Panc1 (cell line): ENCODE measurements around the gene CFAP210. TPM values are rescaled to one million over a fixed set of nuclear protein-coding genes. Genes with fewer than 3 reads are reported as not detected.
A peak's percentile ranks its signal among the peaks of the same experiment; 100 is the strongest.

Source experiments
- ATAC-seq: fragments of 200-7000 bp; cut with Tn5 transposase; 2 replicates; pipeline ENCODE4 v1.9.1; 2020; ENCODE audit warnings: mild to moderate bottlenecking, moderate library complexity
- BruUV-seq: library from RNA; stranded (reverse); fragments of 400-500 nt; replicated peaks from 2 replicates; lab custom pipeline; 2021; lab: Mats Ljungman, UMichigan
- CTCF ChIA-PET: fragments of 300-600 bp; sonication (Branson Sonifier 250); formaldehyde crosslinking; loops from one replicate; lab custom pipeline; 2022; ENCODE audit warnings: antibody characterized with exemption; lab: Charles Lee
- POLR2A ChIA-PET: fragments of 300-600 bp; sonication (Branson Sonifier 250); formaldehyde crosslinking; loops from one replicate; lab custom pipeline; 2022; ENCODE audit warnings: antibody characterized with exemption; lab: Charles Lee
- DNase-seq: peaks from one replicate; pipeline ENCODE4 v3.0.0-alpha.2; 2010; ENCODE audit warnings: low read depth, low spot score
- H3K27ac ChIP-seq: 2 replicates; pipeline ENCODE4 v1.5.1; 2011; ENCODE audit warnings: mild to moderate bottlenecking, low read length, inconsistent platforms
- H3K27me3 ChIP-seq: fragments of 200-500 bp; sonication (Bioruptor generic); 2 replicates; pipeline ENCODE4 v1.6.0; 2014; ENCODE audit warnings: low read length, inconsistent platforms; ENCODE audit not compliant: control insufficient read depth, insufficient read depth
- H3K36me3 ChIP-seq: fragments of 200-500 bp; sonication (Bioruptor generic); 2 replicates; pipeline ENCODE4 v1.5.1; 2014; ENCODE audit warnings: inconsistent platforms, mild to moderate bottlenecking, low read length, moderate library complexity; ENCODE audit not compliant: control insufficient read depth, insufficient read depth
- H3K4me1 ChIP-seq: 2 replicates; pipeline ENCODE4 v1.5.1; 2011; ENCODE audit warnings: inconsistent platforms, mild to moderate bottlenecking, low read length, moderate library complexity; ENCODE audit not compliant: control insufficient read depth, insufficient read depth
- H3K4me3 ChIP-seq, 2 experiments: 2 replicates each; pipeline ENCODE4 v1.5.1; 2011 to 2012; ENCODE audit warnings: low read depth in 2 of 2, low read length in 2 of 2, mild to moderate bottlenecking in 2 of 2, inconsistent platforms in 1 of 2, moderate library complexity in 1 of 2
- H3K9me3 ChIP-seq: fragments of 200-500 bp; sonication (Bioruptor generic); 2 replicates; pipeline ENCODE4 v1.5.1; 2014; ENCODE audit warnings: low read depth, mild to moderate bottlenecking, inconsistent platforms, low read length, moderate library complexity; ENCODE audit not compliant: control insufficient read depth, insufficient read depth
- CTCF ChIP-seq: fragments of 450-650 bp; IDR thresholded peaks from 2 replicates; pipeline ENCODE4 v1.5.1; 2017; ENCODE audit warnings: mild to moderate bottlenecking
- POLR2AphosphoS5 ChIP-seq: IDR thresholded peaks from 2 replicates; pipeline ENCODE4 v1.6.1; 2012; ENCODE audit warnings: mild to moderate bottlenecking, low read depth, low read length, moderate library complexity
- REST ChIP-seq, 2 experiments: IDR thresholded peaks; 2 replicates each; pipeline ENCODE4 v1.6.1; 2011 to 2012; ENCODE audit warnings: low read depth in 2 of 2, control low read depth in 1 of 2, low read length in 1 of 2, mild to moderate bottlenecking in 1 of 2, moderate library complexity in 1 of 2; ENCODE audit not compliant: insufficient read depth in 1 of 2
- SIN3A ChIP-seq: IDR thresholded peaks from 2 replicates; pipeline ENCODE4 v1.6.1; 2012; ENCODE audit warnings: low read depth, mild to moderate bottlenecking, low read length, moderate library complexity, borderline replicate concordance; ENCODE audit not compliant: insufficient read depth
- TCF7L2 ChIP-seq: IDR thresholded peaks from 2 replicates; pipeline ENCODE4 v1.6.1; 2011; ENCODE audit warnings: mild to moderate bottlenecking, low read depth, low read length, inconsistent platforms
- in situ Hi-C: cut with HindIII; loops from 2 replicates; pipeline ENCODE4 v1.10.0; 2016; ENCODE audit warnings: low sequenced_read_pairs, low pct_unique_long_range_greater_than_20kb
- intact Hi-C: fragments of 100-400 bp; cut with micrococcal nuclease; formaldehyde crosslinking; loops from one replicate; pipeline ENCODE4 v1.10.0; 2022; ENCODE audit not compliant: unreplicated experiment
- total RNA-seq: library from RNA; stranded (reverse); gene quantifications from one replicate; pipeline ENCODE4 v1.2.1, GENCODE V29; 2021; ENCODE audit not compliant: unreplicated experiment

CFAP210 gene
- total RNA-seq, 1 experiment from 2014 or later: 0.23 TPM

- CTCF ChIA-PET: no interaction called here
- intact Hi-C loops: no loop called here
- Histone ChIP-seq H3K36me3 (peaks cover 27% of the 10 kb centered on the region), H3K27ac (no peak overlapping the region), H3K9me3 (no peaks in the 10 kb centered on the region), H3K4me3 (no peak overlapping the region), H3K4me1 (no peaks in the 10 kb centered on the region), H3K27me3 (no peaks in the 10 kb centered on the region)
- POLR2A ChIA-PET: interaction anchor here (0.6 kb wide), 1 partner anchor 49 kb away, joined by 3 read pairs; no protein-coding TSS in a partner anchor
- in situ Hi-C loops: no loop called here
- TSS peak; percentile 97 for BruUV-seq
- ATAC-seq (no peak), DNase-seq (no peak)
- TF ChIP-seq REST (IDR thresholded peaks at IDR 0.05; ENCODE audit: insufficient read depth in 1 of 2, low read depth in 2 of 2, low read length in 1 of 2): no peak
- no peak for TF ChIP-seq TCF7L2
- no peak for TF ChIP-seq SIN3A
- TF ChIP-seq POLR2AphosphoS5: no peak
- TF ChIP-seq CTCF: no peak
Observed at GRCh38 chr2:169636440-169637097, 57.6 kb downstream of the CFAP210 start.

- H3K36me3 ChIP-seq: peaks cover 12% of the 10 kb centered on the region; the same call in 1 of the 2 replicates
Observed at GRCh38 chr2:169625781-169626180, 68.4 kb downstream of the CFAP210 start.

More at GRCh38 chr2:169625781-169626180, 68.4 kb downstream of the CFAP210 start:
- no peak for TF ChIP-seq CTCF
- TF ChIP-seq TCF7L2: no peak
- no peak for TF ChIP-seq REST (IDR thresholded peaks at IDR 0.05; ENCODE audit: insufficient read depth in 1 of 2, low read depth in 2 of 2, low read length in 1 of 2)
- TF ChIP-seq SIN3A: no peak
- no peak for TF ChIP-seq POLR2AphosphoS5
- no peak overlapping the region for H3K27ac ChIP-seq
- in situ Hi-C loops (no loop called here), intact Hi-C loops (no loop called here)
- POLR2A ChIA-PET: no interaction called here
- no peak overlapping the region for H3K4me3 ChIP-seq
- H3K27me3 ChIP-seq: no peaks in the 10 kb centered on the region
- no peaks in the 10 kb centered on the region for H3K4me1 ChIP-seq
- H3K9me3 ChIP-seq: no peaks in the 10 kb centered on the region
- DNase-seq (no peak), ATAC-seq (no peak)
- BruUV-seq: no TSS peak
- CTCF ChIA-PET: no interaction called here
